Spleen (tissue), 11 donors: ENCODE data around the gene ANXA11. TPM values are rescaled to one million over a fixed set of nuclear protein-coding genes. Genes with fewer than 3 reads are reported as not detected.

Source experiments
- DNase-seq: peaks from one replicate; pipeline ENCODE4 v3.0.0-alpha.2; 2020
- H3K27ac ChIP-seq, 8 donors: fragments of 200-600 bp; sonication (generic) in 7 of 8; 1 replicate in 4 of 8; 2 replicates in 4 of 8; pipeline versions ENCODE4 v1.5.0 to v1.8.0; 2016 to 2021; ENCODE audit warnings: inconsistent platforms in 4 of 8, mild to moderate bottlenecking in 4 of 8, moderate library complexity in 1 of 8
- H3K27me3 ChIP-seq, 7 donors: fragments of 200-600 bp; sonication (generic) in 6 of 7; replicated peaks in 1 of 7; 1 replicate in 4 of 7; 2 replicates in 3 of 7; pipeline versions ENCODE4 v1.5.0 to v1.8.0; 2016 to 2021; ENCODE audit warnings: inconsistent platforms in 3 of 7, mild to moderate bottlenecking in 1 of 7
- H3K36me3 ChIP-seq, 6 donors: fragments of 200-600 bp; sonication (generic) in 5 of 6; 1 replicate in 4 of 6; 2 replicates in 2 of 6; pipeline versions ENCODE4 v1.5.0 to v1.8.0; 2016 to 2021; ENCODE audit warnings: inconsistent platforms in 2 of 6
- H3K4me1 ChIP-seq, 6 donors: fragments of 200-600 bp; sonication (generic) in 5 of 6; 1 replicate in 3 of 6; 2 replicates in 3 of 6; pipeline versions ENCODE4 v1.5.0 to v1.8.0; 2016 to 2021; ENCODE audit warnings: inconsistent platforms in 3 of 6
- H3K4me3 ChIP-seq, 8 donors: fragments of 200-600 bp; sonication (generic) in 7 of 8; 1 replicate in 4 of 8; 2 replicates in 4 of 8; pipeline versions ENCODE4 v1.5.0 to v1.8.0; 2016 to 2021; ENCODE audit warnings: inconsistent platforms in 4 of 8, mild to moderate bottlenecking in 4 of 8, moderate library complexity in 2 of 8
- H3K9me3 ChIP-seq, 8 donors: fragments of 200-600 bp; sonication (generic) in 7 of 8; 1 replicate in 4 of 8; 2 replicates in 4 of 8; pipeline versions ENCODE4 v1.5.0 to v1.8.0; 2016 to 2021; ENCODE audit warnings: inconsistent platforms in 4 of 8
- CTCF ChIP-seq, 11 experiments: fragments of 200-600 bp in 7 of 11; fragments of 450-650 bp in 4 of 11; sonication (generic) in 4 of 11; IDR thresholded peaks in 8 of 11; conservative IDR thresholded peaks in 3 of 11; 1 replicate in 7 of 11; 2 replicates in 4 of 11; pipeline versions ENCODE4 v1.4.0 to v1.8.0; 2016 to 2021; ENCODE audit warnings: antibody characterized with exemption in 11 of 11, inconsistent platforms in 4 of 11, mild to moderate bottlenecking in 1 of 11
- POLR2A ChIP-seq, 3 donors: fragments of 450-650 bp; IDR thresholded peaks; one replicate each; pipeline ENCODE4 v1.5.1; 2017; ENCODE audit warnings: antibody characterized with exemption in 3 of 3, mild to moderate bottlenecking in 1 of 3
- POLR2AphosphoS5 ChIP-seq, 3 donors: sonication (generic); formaldehyde crosslinking; IDR thresholded peaks; one replicate each; pipeline ENCODE4 v1.5.1; 2017; ENCODE audit warnings: antibody characterized with exemption in 3 of 3
- WGBS, 5 donors: extraction: QIAGEN DNeasy Blood & Tissue Kit in 3 of 5; methylation state at CpG; one replicate each; pipeline versions ENCODE4 v1.1.5 to v1.1.7; 2013 to 2018; 5-methylcytosine and 5-hydroxymethylcytosine counted together
- intact Hi-C: fragments of 100-400 bp; cut with DNase I; formaldehyde crosslinking; loops from one replicate; pipeline ENCODE4 v1.15.0; 2023; ENCODE audit warnings: low total_unique reads
- polyA plus RNA-seq, 3 donors: library from polyadenylated mRNA; stranded (reverse); fragments of 200-250 nt; gene quantifications; one replicate each; pipeline ENCODE4 v1.2.1, GENCODE V29; 2013
- total RNA-seq, 7 donors: library from RNA; depleted of rRNA in 3 of 7; stranded (reverse); fragments of >200 nt in 3 of 7; fragmentation: NEBNext Ultra II Directional in 4 of 7; extraction: Animal tissue kit (Norgen Biotek cat#: 25700) in 4 of 7; gene quantifications; one replicate each; pipeline versions ENCODE4 v1.1.0 to v1.2.1, GENCODE V29; 2016 to 2021
- donor health status: healthy with polysubstance abuse.
- donor health status: DM: no; HTN: no; CAD: no; lungs with moderate emphysema.
- donor health status: DM: no; HTN: no; CAD: no.
- donor health status: Bipolar disorder and iron deficiency.
- donor health status: healthy.
- donor health status: DM: no; HTN: no; CAD: no.
- donor health status: DM: yes; HTN: yes; CAD: no.

The ANXA11 gene
- total and polyA plus RNA-seq, 10 donors = 89.9 to 201 (median 132) TPM

GRCh38 chr10:80187465-80188409, 17.6 kb downstream of the ANXA11 start:
- no peaks in the 10 kb centered on the region for H3K27me3 ChIP-seq
- intact Hi-C loops = no loop called here
- peak in 1 of 11 experiments; percentile 17 for TF ChIP-seq CTCF (IDR thresholded peaks at IDR 0.05 in 8 of 11, conservative IDR thresholded peaks at IDR 0.05 in 3 of 11)
- peak in 2 of 3 donors; percentile 73 to 76 for TF ChIP-seq POLR2AphosphoS5 (IDR thresholded peaks at IDR 0.05)
- TF ChIP-seq POLR2A (IDR thresholded peaks at IDR 0.05) = no peak
- peak overlapping the region; percentile 53 to 99 (median 84) for H3K27ac ChIP-seq
- H3K9me3 ChIP-seq = peaks cover 0 to 3% (median 0%) of the 10 kb centered on the region in 8 donors
- peak overlapping the region in 4 of 8 donors; percentile 2 to 59 (median 10) for H3K4me3 ChIP-seq
- WGBS, 5 donors = 30 to 53% (median 35%) methylated on average over 16 of the region's 16 CpGs
- peak; percentile 95 for DNase-seq
- H3K36me3 ChIP-seq = peaks cover 0 to 19% (median 0%) of the 10 kb centered on the region in 6 donors
- peaks cover 29 to 100% (median 80%) of the 10 kb centered on the region in 6 donors for H3K4me1 ChIP-seq

GRCh38 chr10:80187060-80187459, 18.3 kb downstream of the ANXA11 start:
- WGBS, 5 donors = 84 to 98% (median 95%) methylated on average over 2 of the region's 2 CpGs
- intact Hi-C loops = no loop called here
- DNase-seq = no peak
- Histone ChIP-seq H3K9me3 (no peaks in the 10 kb centered on the region), H3K27me3 (no peaks in the 10 kb centered on the region), H3K4me1 (peaks cover 25 to 100% (median 75%) of the 10 kb centered on the region in 6 donors), H3K27ac (peak overlapping the region; percentile 53 to 99 (median 84)), H3K36me3 (peaks cover 0 to 19% (median 0%) of the 10 kb centered on the region in 6 donors), H3K4me3 (peak overlapping the region in 1 of 8 donors; percentile 59)
- TF ChIP-seq POLR2AphosphoS5 (IDR thresholded peaks at IDR 0.05) (no peak), POLR2A (IDR thresholded peaks at IDR 0.05) (no peak)

- H3K27ac ChIP-seq = peak overlapping the region in 7 of 8 donors; percentile 53 to 99 (median 85)
- intact Hi-C loops = no loop called here
- no peaks in the 10 kb centered on the region for H3K27me3 ChIP-seq
- peaks cover 0 to 19% (median 0%) of the 10 kb centered on the region in 6 donors for H3K36me3 ChIP-seq
- peak overlapping the region in 1 of 8 donors; percentile 59 for H3K4me3 ChIP-seq
- no peak for DNase-seq
- TF ChIP-seq POLR2AphosphoS5 (IDR thresholded peaks at IDR 0.05) (no peak), CTCF (IDR thresholded peaks at IDR 0.05 in 8 of 11, conservative IDR thresholded peaks at IDR 0.05 in 3 of 11) (no peak), POLR2A (IDR thresholded peaks at IDR 0.05) (no peak)
- H3K9me3 ChIP-seq = no peaks in the 10 kb centered on the region
- 79 to 82% (median 81%) methylated on average over 13 of the region's 13 CpGs for WGBS, 5 donors
- peaks cover 25 to 100% (median 72%) of the 10 kb centered on the region in 6 donors for H3K4me1 ChIP-seq
Measured at GRCh38 chr10:80186364-80187012, 18.8 kb downstream of the ANXA11 start.

- H3K4me3 ChIP-seq = no peak overlapping the region
- H3K36me3 ChIP-seq = peaks cover 0 to 24% (median 2%) of the 10 kb centered on the region in 6 donors
- intact Hi-C loops = no loop called here
- H3K27me3 ChIP-seq = no peaks in the 10 kb centered on the region
- H3K4me1 ChIP-seq = peaks cover 19 to 100% (median 65%) of the 10 kb centered on the region in 6 donors
- peak overlapping the region in 5 of 8 donors; percentile 4 to 99 (median 85) for H3K27ac ChIP-seq
- TF ChIP-seq POLR2AphosphoS5 (IDR thresholded peaks at IDR 0.05) (no peak), CTCF (IDR thresholded peaks at IDR 0.05 in 8 of 11, conservative IDR thresholded peaks at IDR 0.05 in 3 of 11) (no peak), POLR2A (IDR thresholded peaks at IDR 0.05) (no peak)
- no peak for DNase-seq
- 81 to 89% (median 88%) methylated on average over 5 of the region's 5 CpGs for WGBS, 5 donors
- no peaks in the 10 kb centered on the region for H3K9me3 ChIP-seq
Measured at GRCh38 chr10:80185578-80186299, 19.6 kb downstream of the ANXA11 start.
